H9 (cell line): ENCODE data around the gene IL10. TPM values are rescaled to one million over a fixed set of nuclear protein-coding genes. Genes with fewer than 3 reads are reported as not detected.

ENCODE experiments used
- DNase-seq: peaks from one replicate; pipeline ENCODE4 v3.0.0-alpha.2; 2017
- H2AFZ ChIP-seq: one replicate; pipeline ENCODE4 v1.6.1; 2013; ENCODE audit warnings: mild to moderate bottlenecking, low read length, control low read depth, moderate library complexity
- H2AK5ac ChIP-seq: 2 replicates; pipeline ENCODE4 v1.6.1; 2013; ENCODE audit warnings: low read length, control low read depth, mixed read lengths; ENCODE audit not compliant: insufficient read length
- H2BK120ac ChIP-seq: one replicate; pipeline ENCODE4 v1.6.1; 2013; ENCODE audit warnings: low read depth, mild to moderate bottlenecking, low read length, control low read depth, inconsistent platforms; ENCODE audit not compliant: poor library complexity, severe bottlenecking
- H2BK12ac ChIP-seq: 2 replicates; pipeline ENCODE4 v1.6.1; 2013; ENCODE audit warnings: low read length, control low read depth, mixed read lengths, low read depth; ENCODE audit not compliant: insufficient read length
- H2BK15ac ChIP-seq: 2 replicates; pipeline ENCODE4 v1.6.1; 2013; ENCODE audit warnings: low read depth, low read length, control low read depth
- H2BK20ac ChIP-seq: one replicate; pipeline ENCODE4 v1.6.1; 2013; ENCODE audit warnings: low read depth, mild to moderate bottlenecking, low read length, control low read depth, inconsistent platforms; ENCODE audit not compliant: poor library complexity, severe bottlenecking
- H2BK5ac ChIP-seq: 2 replicates; pipeline ENCODE4 v1.6.1; 2013; ENCODE audit warnings: low read length, control low read depth, mixed read lengths; ENCODE audit not compliant: insufficient read length
- H3K14ac ChIP-seq: 2 replicates; pipeline ENCODE4 v1.6.1; 2013; ENCODE audit warnings: low read length, control low read depth; ENCODE audit not compliant: insufficient read depth
- H3K18ac ChIP-seq: 2 replicates; pipeline ENCODE4 v1.6.1; 2013; ENCODE audit warnings: low read depth, mild to moderate bottlenecking, mixed read lengths, low read length, control low read depth; ENCODE audit not compliant: insufficient read length
- H3K23ac ChIP-seq: 2 replicates; pipeline ENCODE4 v1.6.1; 2013; ENCODE audit warnings: low read length, control low read depth, mixed read lengths, low read depth; ENCODE audit not compliant: insufficient read length
- H3K23me2 ChIP-seq: 2 replicates; pipeline ENCODE4 v1.6.1; 2013; ENCODE audit warnings: low read depth, mild to moderate bottlenecking, mixed read lengths, low read length, control low read depth; ENCODE audit not compliant: insufficient read length, poor library complexity, severe bottlenecking
- H3K27ac ChIP-seq: 2 replicates; pipeline ENCODE4 v1.5.1; 2013; ENCODE audit warnings: low read length, control low read depth, mixed read lengths, low read depth; ENCODE audit not compliant: insufficient read length
- H3K27me3 ChIP-seq: 2 replicates; pipeline ENCODE4 v1.6.1; 2013; ENCODE audit warnings: low read length, control low read depth, inconsistent platforms; ENCODE audit not compliant: insufficient read depth
- H3K4ac ChIP-seq: 2 replicates; pipeline ENCODE4 v1.6.1; 2013; ENCODE audit warnings: low read depth, mild to moderate bottlenecking, control low read depth, inconsistent platforms, low read length, moderate library complexity
- H3K4me1 ChIP-seq: 2 replicates; pipeline ENCODE4 v1.6.1; 2013; ENCODE audit warnings: low read length, control low read depth, inconsistent platforms; ENCODE audit not compliant: insufficient read depth
- H3K4me2 ChIP-seq: 2 replicates; pipeline ENCODE4 v1.6.1; 2013; ENCODE audit warnings: low read length, control low read depth, mixed read lengths; ENCODE audit not compliant: insufficient read length, insufficient read depth
- H3K56ac ChIP-seq: 2 replicates; pipeline ENCODE4 v1.6.1; 2013; ENCODE audit warnings: low read depth, mild to moderate bottlenecking, mixed read lengths, low read length, control low read depth; ENCODE audit not compliant: insufficient read length
- H3K79me1 ChIP-seq: 2 replicates; pipeline ENCODE4 v1.6.1; 2013; ENCODE audit warnings: low read depth, mild to moderate bottlenecking, moderate library complexity, low read length, control low read depth, inconsistent platforms; ENCODE audit not compliant: insufficient read depth, poor library complexity, severe bottlenecking
- H3K79me2 ChIP-seq: 2 replicates; pipeline ENCODE4 v1.6.1; 2013; ENCODE audit warnings: low read length, control low read depth, inconsistent platforms; ENCODE audit not compliant: insufficient read depth
- H3K9ac ChIP-seq: 2 replicates; pipeline ENCODE4 v1.6.1; 2013; ENCODE audit warnings: low read length, control low read depth, mixed read lengths; ENCODE audit not compliant: insufficient read length; ENCODE audit errors: extremely low read depth
- H3K9me3 ChIP-seq: one replicate; pipeline ENCODE4 v1.6.1; 2013; ENCODE audit warnings: low read depth, low read length, inconsistent platforms; ENCODE audit not compliant: control insufficient read depth
- H3T11ph ChIP-seq: one replicate; pipeline ENCODE4 v1.6.1; 2013; ENCODE audit warnings: mild to moderate bottlenecking, low read length, control low read depth, inconsistent platforms
- H4K20me1 ChIP-seq: one replicate; pipeline ENCODE4 v1.6.1; 2013; ENCODE audit not compliant: control insufficient read depth, insufficient read length, insufficient read depth
- H4K5ac ChIP-seq: 2 replicates; pipeline ENCODE4 v1.6.1; 2013; ENCODE audit warnings: low read depth, mild to moderate bottlenecking, mixed read lengths, low read length, control low read depth; ENCODE audit not compliant: insufficient read length
- H4K8ac ChIP-seq: replicated peaks from 2 replicates; pipeline ENCODE4 v1.6.1; 2013; ENCODE audit warnings: low read length, control low read depth, mixed read lengths, low read depth; ENCODE audit not compliant: insufficient read length
- H4K91ac ChIP-seq: 2 replicates; pipeline ENCODE4 v1.6.1; 2013; ENCODE audit warnings: low read depth, mild to moderate bottlenecking, moderate library complexity, mixed read lengths, low read length, control low read depth; ENCODE audit not compliant: insufficient read length
- H3K27ac Mint-ChIP-seq, 3 experiments: 2 replicates in 2 of 3; 3 replicates in 1 of 3; pipeline ENCODE4 v1.8.0; 2020 to 2021; ENCODE audit warnings: mixed read lengths in 3 of 3, mild to moderate bottlenecking in 1 of 3, moderate library complexity in 1 of 3
- H3K27me3 Mint-ChIP-seq: 2 replicates; pipeline ENCODE4 v1.8.0; 2021; ENCODE audit warnings: low read depth, mild to moderate bottlenecking, moderate library complexity, mixed read lengths
- H3K36me3 Mint-ChIP-seq, 3 experiments: 2 replicates in 2 of 3; 3 replicates in 1 of 3; pipeline ENCODE4 v1.8.0; 2020 to 2021; ENCODE audit warnings: low read depth in 3 of 3, mixed read lengths in 3 of 3; ENCODE audit not compliant: insufficient read depth in 1 of 3
- H3K4me1 Mint-ChIP-seq, 2 experiments: 2 replicates each; pipeline ENCODE4 v1.8.0; 2020; ENCODE audit warnings: mixed read lengths in 2 of 2
- H3K4me3 Mint-ChIP-seq, 2 experiments: 2 replicates in 1 of 2; 3 replicates in 1 of 2; pipeline ENCODE4 v1.8.0; 2020 to 2021; ENCODE audit warnings: mild to moderate bottlenecking in 2 of 2, mixed read lengths in 2 of 2, moderate library complexity in 1 of 2
- H3K9me3 Mint-ChIP-seq, 2 experiments: 2 replicates in 1 of 2; 3 replicates in 1 of 2; pipeline ENCODE4 v1.8.0; 2020; ENCODE audit warnings: mild to moderate bottlenecking in 2 of 2, mixed read lengths in 2 of 2, moderate library complexity in 1 of 2
- WGBS: extraction: QIAGEN DNeasy Blood & Tissue Kit; methylation state at CpG from one replicate; pipeline ENCODE4 v1.1.7; 2013; ENCODE audit warnings: missing lambda C conversion rate, low lambda C conversion rate, mixed read lengths; ENCODE audit not compliant: insufficient read length; ENCODE audit errors: extremely low coverage; 5-methylcytosine and 5-hydroxymethylcytosine counted together
- total RNA-seq: library from RNA; stranded (reverse); gene quantifications from 2 replicates; pipeline ENCODE4 v1.2.1, GENCODE V29; 2021
- TF ChIP-seq, protein P1 (sequence below): fragments of 200-600 bp; sonication (generic); conservative IDR thresholded peaks from 3 replicates; pipeline ENCODE4 v1.8.0; 2021; ENCODE audit warnings: antibody characterized with exemption, mild to moderate bottlenecking

The IL10 gene
- total RNA-seq, 1 experiment from 2014 or later = not detected

GRCh38 chr1:206732508-206732907 is 39.8 kb downstream of the IL10 start:
- Histone ChIP-seq H3K9me3 (no peaks in the 10 kb centered on the region), H2BK15ac (no peak overlapping the region), H2BK5ac (no peak overlapping the region), H2BK12ac (no peak overlapping the region), H4K8ac (no peak overlapping the region), H4K5ac (no peak overlapping the region), H2AK5ac (no peak overlapping the region), H3K4ac (no peak overlapping the region), H4K20me1 (no peaks in the 10 kb centered on the region), H3K9ac (no peak overlapping the region), H3K23ac (no peak overlapping the region), H3K23me2 (no peaks in the 10 kb centered on the region), H3K79me2 (no peaks in the 10 kb centered on the region), H2BK120ac (no peak overlapping the region), H3K27ac (no peak overlapping the region), H3K14ac (no peak overlapping the region), H3K4me2 (no peak overlapping the region), H3K79me1 (no peaks in the 10 kb centered on the region), H3T11ph (no peak overlapping the region), H2AFZ (no peak overlapping the region), H4K91ac (no peak overlapping the region), H2BK20ac (no peak overlapping the region), H3K18ac (no peak overlapping the region), H3K27me3 (no peaks in the 10 kb centered on the region), H3K4me1 (no peaks in the 10 kb centered on the region), H3K56ac (no peak overlapping the region)
- no peaks in the 10 kb centered on the region for H3K9me3 Mint-ChIP-seq
- WGBS = no CpG with 5 or more reads among the region's 11 CpGs
- H3K4me3 Mint-ChIP-seq = no peak overlapping the region
- H3K36me3 Mint-ChIP-seq = peaks cover 4 to 38% (median 34%) of the 10 kb centered on the region in 3 experiments; a peak in 6 of 7 replicates
- H3K4me1 Mint-ChIP-seq = no peaks in the 10 kb centered on the region
- DNase-seq = no peak
- no peak overlapping the region for H3K27ac Mint-ChIP-seq
- H3K27me3 Mint-ChIP-seq = no peaks in the 10 kb centered on the region; the same call in 1 of the 2 replicates
- TF ChIP-seq, protein P1, sequence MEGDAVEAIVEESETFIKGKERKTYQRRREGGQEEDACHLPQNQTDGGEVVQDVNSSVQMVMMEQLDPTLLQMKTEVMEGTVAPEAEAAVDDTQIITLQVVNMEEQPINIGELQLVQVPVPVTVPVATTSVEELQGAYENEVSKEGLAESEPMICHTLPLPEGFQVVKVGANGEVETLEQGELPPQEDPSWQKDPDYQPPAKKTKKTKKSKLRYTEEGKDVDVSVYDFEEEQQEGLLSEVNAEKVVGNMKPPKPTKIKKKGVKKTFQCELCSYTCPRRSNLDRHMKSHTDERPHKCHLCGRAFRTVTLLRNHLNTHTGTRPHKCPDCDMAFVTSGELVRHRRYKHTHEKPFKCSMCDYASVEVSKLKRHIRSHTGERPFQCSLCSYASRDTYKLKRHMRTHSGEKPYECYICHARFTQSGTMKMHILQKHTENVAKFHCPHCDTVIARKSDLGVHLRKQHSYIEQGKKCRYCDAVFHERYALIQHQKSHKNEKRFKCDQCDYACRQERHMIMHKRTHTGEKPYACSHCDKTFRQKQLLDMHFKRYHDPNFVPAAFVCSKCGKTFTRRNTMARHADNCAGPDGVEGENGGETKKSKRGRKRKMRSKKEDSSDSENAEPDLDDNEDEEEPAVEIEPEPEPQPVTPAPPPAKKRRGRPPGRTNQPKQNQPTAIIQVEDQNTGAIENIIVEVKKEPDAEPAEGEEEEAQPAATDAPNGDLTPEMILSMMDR = no peak
